A549 (cell line): Measurements from ENCODE around the gene MYO1B.

ENCODE experiments used
- ATOH8 ChIP-seq: fragments of 250-450 bp; sonication (Bioruptor Pico); IDR thresholded peaks from 2 replicates; pipeline ENCODE4 v1.5.0; 2020; ENCODE audit warnings: low read depth, mild to moderate bottlenecking, moderate library complexity
- CTCF ChIP-seq: fragments of >200 bp; sonication (Bioruptor Twin); formaldehyde crosslinking; IDR thresholded peaks from 3 replicates; pipeline ENCODE4 v1.5.1; 2016
- EP300 ChIP-seq, 2 experiments: fragments of >200 bp; sonication (Bioruptor Twin); formaldehyde crosslinking; IDR thresholded peaks; 2 replicates in 1 of 2; 3 replicates in 1 of 2; pipeline ENCODE4 v1.6.1; 2016 to 2017
- ESRRA ChIP-seq: fragments of 150-350 bp; IDR thresholded peaks from 2 replicates; pipeline ENCODE4 v1.6.1; 2014; ENCODE audit warnings: mild to moderate bottlenecking, low read length, borderline replicate concordance
- HMGXB4 ChIP-seq: fragments of 250-450 bp; sonication (Bioruptor Pico); IDR thresholded peaks from 2 replicates; pipeline ENCODE4 v1.5.0; 2021; ENCODE audit warnings: mild to moderate bottlenecking, moderate library complexity, borderline replicate concordance
- MAX ChIP-seq: IDR thresholded peaks from 2 replicates; pipeline ENCODE4 v1.6.1; 2012
- PHF8 ChIP-seq: fragments of 200-600 bp; sonication (generic); IDR thresholded peaks from 2 replicates; pipeline ENCODE4 v1.6.1; 2016; ENCODE audit warnings: low read depth, mild to moderate bottlenecking, antibody characterized with exemption, moderate library complexity, borderline replicate concordance
- POLR2A ChIP-seq: IDR thresholded peaks from 2 replicates; pipeline ENCODE4 v1.6.1; 2012; ENCODE audit warnings: mild to moderate bottlenecking, low read length
- RAD21 ChIP-seq, 2 experiments: fragments of >200 bp in 1 of 2; sonication (Bioruptor Twin) in 1 of 2; formaldehyde crosslinking in 1 of 2; IDR thresholded peaks in 1 of 2; conservative IDR thresholded peaks in 1 of 2; 2 replicates in 1 of 2; 3 replicates in 1 of 2; pipeline ENCODE4 v1.6.1; 2012 to 2018; ENCODE audit warnings: inconsistent platforms in 1 of 2
- REST ChIP-seq: fragments of 200-600 bp; sonication (generic); IDR thresholded peaks from 2 replicates; pipeline ENCODE4 v1.6.1; 2016; ENCODE audit warnings: antibody characterized with exemption, mild to moderate bottlenecking, moderate library complexity
- USF2 ChIP-seq: fragments of 450-650 bp; IDR thresholded peaks from 2 replicates; pipeline ENCODE4 v1.6.1; 2014; ENCODE audit warnings: antibody characterized with exemption
- ZSCAN20 ChIP-seq: fragments of 250-450 bp; sonication (Bioruptor Pico); IDR thresholded peaks from 2 replicates; pipeline ENCODE4 v1.8.0; 2022; ENCODE audit warnings: mild to moderate bottlenecking, moderate library complexity

- TF ChIP-seq PHF8 (no peak), USF2 (no peak), CTCF (no peak), POLR2A (no peak), REST (no peak), EP300 (IDR thresholded peaks at IDR 0.05) (no peak), RAD21 (conservative IDR thresholded peaks at IDR 0.05 in 1 of 2, IDR thresholded peaks at IDR 0.05 in 1 of 2) (no peak), ATOH8 (CRISPR knock-in tag) (no peak), MAX (no peak), HMGXB4 (no peak), ZSCAN20 (no peak), ESRRA (no peak)
These were observed 112.5 kb downstream of the MYO1B start for GRCh38 chr2:191357678-191358077.
